ENCODE measurements around the gene ZNF385B. TPM values are rescaled to one million over a fixed set of nuclear protein-coding genes. Genes with fewer than 3 reads are reported as not detected.

The ZNF385B gene
- total and polyA plus RNA-seq, 9 of the 15 experiments (the other 6 are each of a cell fraction or from before 2014, with no cell fraction given), result 0.50 TPM; not detected in 8

DNA sequence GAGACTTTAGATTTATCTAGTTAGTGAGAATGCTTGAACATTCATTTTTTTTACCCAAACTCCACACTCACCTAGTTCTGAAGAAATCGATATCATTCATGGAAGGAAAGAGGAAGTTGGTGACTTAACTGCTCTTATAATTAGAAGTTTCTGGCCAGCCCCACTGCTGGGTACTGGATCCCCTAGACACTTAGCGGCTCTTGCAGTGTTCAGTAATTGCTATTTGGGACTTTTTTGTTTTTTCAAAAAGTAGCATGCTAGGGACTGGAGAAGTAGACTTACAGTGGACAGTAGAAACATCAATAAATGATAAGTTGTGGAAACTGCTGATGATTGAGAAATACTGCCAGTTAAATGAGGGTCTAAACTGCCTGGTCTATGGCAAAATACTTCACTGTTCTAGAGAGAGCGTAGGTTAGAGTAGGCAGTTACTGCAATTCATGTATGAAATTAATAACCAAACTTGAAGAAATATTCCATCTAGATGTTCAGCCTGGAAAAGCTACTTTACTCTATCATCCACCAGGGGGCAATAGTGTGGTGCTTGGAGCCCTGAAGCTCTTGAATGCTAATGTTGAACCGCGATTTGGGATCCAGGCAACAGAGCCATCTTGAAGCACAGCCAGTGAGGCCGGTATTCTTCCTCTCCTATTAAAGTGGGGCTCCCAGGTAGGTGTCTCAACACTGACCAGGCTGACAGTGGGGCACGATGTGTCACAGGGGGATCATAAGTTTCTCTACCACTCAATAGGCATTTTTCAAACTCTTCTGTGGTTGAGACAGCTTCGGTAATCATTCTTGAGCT lies 450.7 kb downstream of the ZNF385B start:
- ATAC-seq (peak; percentile 77), DNase-seq (ENCODE audit: extremely low read depth in 1 of 4, low spot score in 3 of 4) (peak; percentile 27 to 59 (median 31)), FAIRE-seq (peak; percentile 82)
- Histone ChIP-seq H3K4me1 (replicated peaks in 1 of 2; ENCODE audit: control insufficient read depth in 2 of 2, insufficient read depth in 2 of 2, low read length in 2 of 2) (no peaks in the 10 kb centered on the region), H3K27me3 (ENCODE audit: control insufficient read depth in 2 of 2, insufficient read depth in 2 of 2, low read length in 2 of 2) (no peaks in the 10 kb centered on the region), H3K4me3 (no peak overlapping the region), H3K79me2 (ENCODE audit: control insufficient read depth, insufficient read depth, low read length) (no peaks in the 10 kb centered on the region), H3K27ac (ENCODE audit: extremely low read depth, low read depth, low read length) (no peak overlapping the region), H3K9me3 (replicated peaks; ENCODE audit: control insufficient read depth, insufficient read depth, low read depth, low read length) (no peaks in the 10 kb centered on the region), H2AFZ (ENCODE audit: low read depth, low read length) (no peak overlapping the region), H3K4me2 (ENCODE audit: insufficient read depth, low read length) (no peak overlapping the region), H4K20me1 (replicated peaks; ENCODE audit: control insufficient read depth, insufficient read depth, low read length) (no peaks in the 10 kb centered on the region), H3K36me3 (ENCODE audit: control insufficient read depth, insufficient read depth, low read length) (no peaks in the 10 kb centered on the region), H3K9ac (ENCODE audit: insufficient read depth in 1 of 2, low read depth in 2 of 2, low read length in 2 of 2) (no peak overlapping the region), H3K9me1 (ENCODE audit: control insufficient read depth, insufficient read depth, low read length) (no peaks in the 10 kb centered on the region)
- ChIA-PET POLR2A (interaction anchor here (0.6 kb wide), 1 partner anchor 350 kb away, joined by 3 read pairs; no protein-coding TSS in a partner anchor), CTCF (ENCODE audit: low intra/inter-chr PET ratio) (interaction anchor here (0.7 kb wide), 1 partner anchor 191 kb away, joined by 3 read pairs; no protein-coding TSS in a partner anchor)
- BruUV-seq (replicated peaks), result no TSS peak
- in situ Hi-C loops (cut with MboI), result no loop called here
- intact Hi-C loops (cut with micrococcal nuclease), result loop anchor here (1.0 kb wide), 1 partner anchor 341 kb away; no protein-coding TSS in a partner anchor
- WGBS (ENCODE audit: insufficient coverage, low coverage, missing lambda C conversion rate), result 0% methylated on average over 8 of the region's 8 CpGs
- TF ChIP-seq OTX1 (CRISPR knock-in tag; IDR thresholded peaks at IDR 0.05) (no peak), BCOR (IDR thresholded peaks at IDR 0.05) (no peak), SMAD2 (IDR thresholded peaks at IDR 0.05; ENCODE audit: low read depth, low read length) (no peak), ZBTB7A (IDR thresholded peaks at IDR 0.05; ENCODE audit: borderline replicate concordance, control insufficient read depth, low read depth, low read length) (no peak)
- TF ChIP-seq, protein P1, sequence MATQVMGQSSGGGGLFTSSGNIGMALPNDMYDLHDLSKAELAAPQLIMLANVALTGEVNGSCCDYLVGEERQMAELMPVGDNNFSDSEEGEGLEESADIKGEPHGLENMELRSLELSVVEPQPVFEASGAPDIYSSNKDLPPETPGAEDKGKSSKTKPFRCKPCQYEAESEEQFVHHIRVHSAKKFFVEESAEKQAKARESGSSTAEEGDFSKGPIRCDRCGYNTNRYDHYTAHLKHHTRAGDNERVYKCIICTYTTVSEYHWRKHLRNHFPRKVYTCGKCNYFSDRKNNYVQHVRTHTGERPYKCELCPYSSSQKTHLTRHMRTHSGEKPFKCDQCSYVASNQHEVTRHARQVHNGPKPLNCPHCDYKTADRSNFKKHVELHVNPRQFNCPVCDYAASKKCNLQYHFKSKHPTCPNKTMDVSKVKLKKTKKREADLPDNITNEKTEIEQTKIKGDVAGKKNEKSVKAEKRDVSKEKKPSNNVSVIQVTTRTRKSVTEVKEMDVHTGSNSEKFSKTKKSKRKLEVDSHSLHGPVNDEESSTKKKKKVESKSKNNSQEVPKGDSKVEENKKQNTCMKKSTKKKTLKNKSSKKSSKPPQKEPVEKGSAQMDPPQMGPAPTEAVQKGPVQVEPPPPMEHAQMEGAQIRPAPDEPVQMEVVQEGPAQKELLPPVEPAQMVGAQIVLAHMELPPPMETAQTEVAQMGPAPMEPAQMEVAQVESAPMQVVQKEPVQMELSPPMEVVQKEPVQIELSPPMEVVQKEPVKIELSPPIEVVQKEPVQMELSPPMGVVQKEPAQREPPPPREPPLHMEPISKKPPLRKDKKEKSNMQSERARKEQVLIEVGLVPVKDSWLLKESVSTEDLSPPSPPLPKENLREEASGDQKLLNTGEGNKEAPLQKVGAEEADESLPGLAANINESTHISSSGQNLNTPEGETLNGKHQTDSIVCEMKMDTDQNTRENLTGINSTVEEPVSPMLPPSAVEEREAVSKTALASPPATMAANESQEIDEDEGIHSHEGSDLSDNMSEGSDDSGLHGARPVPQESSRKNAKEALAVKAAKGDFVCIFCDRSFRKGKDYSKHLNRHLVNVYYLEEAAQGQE (IDR thresholded peaks at IDR 0.05; ENCODE audit: borderline replicate concordance), result peak; percentile 21; the same call in 1 of the 2 replicates
- TF ChIP-seq, protein P1 (CRISPR knock-in tag; IDR thresholded peaks at IDR 0.05; ENCODE audit: low read depth), result no peak
- TF ChIP-seq, protein P2, sequence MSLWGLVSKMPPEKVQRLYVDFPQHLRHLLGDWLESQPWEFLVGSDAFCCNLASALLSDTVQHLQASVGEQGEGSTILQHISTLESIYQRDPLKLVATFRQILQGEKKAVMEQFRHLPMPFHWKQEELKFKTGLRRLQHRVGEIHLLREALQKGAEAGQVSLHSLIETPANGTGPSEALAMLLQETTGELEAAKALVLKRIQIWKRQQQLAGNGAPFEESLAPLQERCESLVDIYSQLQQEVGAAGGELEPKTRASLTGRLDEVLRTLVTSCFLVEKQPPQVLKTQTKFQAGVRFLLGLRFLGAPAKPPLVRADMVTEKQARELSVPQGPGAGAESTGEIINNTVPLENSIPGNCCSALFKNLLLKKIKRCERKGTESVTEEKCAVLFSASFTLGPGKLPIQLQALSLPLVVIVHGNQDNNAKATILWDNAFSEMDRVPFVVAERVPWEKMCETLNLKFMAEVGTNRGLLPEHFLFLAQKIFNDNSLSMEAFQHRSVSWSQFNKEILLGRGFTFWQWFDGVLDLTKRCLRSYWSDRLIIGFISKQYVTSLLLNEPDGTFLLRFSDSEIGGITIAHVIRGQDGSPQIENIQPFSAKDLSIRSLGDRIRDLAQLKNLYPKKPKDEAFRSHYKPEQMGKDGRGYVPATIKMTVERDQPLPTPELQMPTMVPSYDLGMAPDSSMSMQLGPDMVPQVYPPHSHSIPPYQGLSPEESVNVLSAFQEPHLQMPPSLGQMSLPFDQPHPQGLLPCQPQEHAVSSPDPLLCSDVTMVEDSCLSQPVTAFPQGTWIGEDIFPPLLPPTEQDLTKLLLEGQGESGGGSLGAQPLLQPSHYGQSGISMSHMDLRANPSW (CRISPR knock-in tag; IDR thresholded peaks at IDR 0.05), result no peak
- TF ChIP-seq, protein P3, sequence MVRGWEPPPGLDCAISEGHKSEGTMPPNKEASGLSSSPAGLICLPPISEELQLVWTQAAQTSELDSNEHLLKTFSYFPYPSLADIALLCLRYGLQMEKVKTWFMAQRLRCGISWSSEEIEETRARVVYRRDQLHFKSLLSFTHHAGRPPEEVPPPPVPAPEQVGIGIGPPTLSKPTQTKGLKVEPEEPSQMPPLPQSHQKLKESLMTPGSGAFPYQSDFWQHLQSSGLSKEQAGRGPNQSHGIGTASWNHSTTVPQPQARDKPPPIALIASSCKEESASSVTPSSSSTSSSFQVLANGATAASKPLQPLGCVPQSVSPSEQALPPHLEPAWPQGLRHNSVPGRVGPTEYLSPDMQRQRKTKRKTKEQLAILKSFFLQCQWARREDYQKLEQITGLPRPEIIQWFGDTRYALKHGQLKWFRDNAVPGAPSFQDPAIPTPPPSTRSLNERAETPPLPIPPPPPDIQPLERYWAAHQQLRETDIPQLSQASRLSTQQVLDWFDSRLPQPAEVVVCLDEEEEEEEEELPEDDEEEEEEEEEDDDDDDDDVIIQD (CRISPR knock-in tag; IDR thresholded peaks at IDR 0.05), result no peak
